Esophagus (tissue), 2 donors: Measurements from ENCODE around the gene LRRC46. TPM values are rescaled to one million over a fixed set of nuclear protein-coding genes. Genes with fewer than 3 reads are reported as not detected.

Source experiments
- H3K27ac ChIP-seq, 2 donors: one replicate each; pipeline ENCODE4 v1.5.1; 2013; ENCODE audit warnings: low read depth in 2 of 2, mild to moderate bottlenecking in 2 of 2, inconsistent platforms in 1 of 2, low read length in 1 of 2, moderate library complexity in 1 of 2
- H3K27me3 ChIP-seq, 2 donors: one replicate each; pipeline ENCODE4 v1.6.1; 2013; ENCODE audit warnings: low read length in 2 of 2, control low read depth in 1 of 2, mild to moderate bottlenecking in 1 of 2; ENCODE audit not compliant: insufficient read depth in 2 of 2, control insufficient read depth in 1 of 2
- H3K36me3 ChIP-seq, 2 donors: one replicate each; pipeline ENCODE4 v1.6.1; 2013; ENCODE audit warnings: low read length in 1 of 2; ENCODE audit not compliant: control insufficient read depth in 2 of 2, insufficient read depth in 2 of 2
- H3K4me1 ChIP-seq, 2 donors: one replicate each; pipeline ENCODE4 v1.6.1; 2013; ENCODE audit warnings: low read length in 1 of 2; ENCODE audit not compliant: control insufficient read depth in 2 of 2, insufficient read depth in 2 of 2
- H3K4me3 ChIP-seq, 2 donors: one replicate each; pipeline ENCODE4 v1.5.1; 2013; ENCODE audit warnings: low read length in 2 of 2, mild to moderate bottlenecking in 2 of 2, low read depth in 1 of 2, moderate library complexity in 1 of 2
- H3K9me3 ChIP-seq, 2 donors: one replicate each; pipeline ENCODE4 v1.6.1; 2013; ENCODE audit warnings: mild to moderate bottlenecking in 2 of 2, low read depth in 1 of 2, low read length in 1 of 2, moderate library complexity in 1 of 2; ENCODE audit not compliant: control insufficient read depth in 2 of 2, insufficient read depth in 1 of 2
- WGBS, 2 donors: extraction: QIAGEN DNeasy Blood & Tissue Kit; methylation state at CpG; one replicate each; pipeline ENCODE4 v1.1.7; 2013; 5-methylcytosine and 5-hydroxymethylcytosine counted together
- polyA plus RNA-seq, 2 donors: library from polyadenylated mRNA; stranded (reverse); fragments of 200-250 nt; gene quantifications; one replicate each; pipeline ENCODE4 v1.2.3, GENCODE V29; 2013
- donor health status: healthy with polysubstance abuse.
- donor health status: Bipolar disorder and iron deficiency.

Gene LRRC46
- polyA plus RNA-seq, 2 donors: 0.25 to 0.53 TPM

DNA sequence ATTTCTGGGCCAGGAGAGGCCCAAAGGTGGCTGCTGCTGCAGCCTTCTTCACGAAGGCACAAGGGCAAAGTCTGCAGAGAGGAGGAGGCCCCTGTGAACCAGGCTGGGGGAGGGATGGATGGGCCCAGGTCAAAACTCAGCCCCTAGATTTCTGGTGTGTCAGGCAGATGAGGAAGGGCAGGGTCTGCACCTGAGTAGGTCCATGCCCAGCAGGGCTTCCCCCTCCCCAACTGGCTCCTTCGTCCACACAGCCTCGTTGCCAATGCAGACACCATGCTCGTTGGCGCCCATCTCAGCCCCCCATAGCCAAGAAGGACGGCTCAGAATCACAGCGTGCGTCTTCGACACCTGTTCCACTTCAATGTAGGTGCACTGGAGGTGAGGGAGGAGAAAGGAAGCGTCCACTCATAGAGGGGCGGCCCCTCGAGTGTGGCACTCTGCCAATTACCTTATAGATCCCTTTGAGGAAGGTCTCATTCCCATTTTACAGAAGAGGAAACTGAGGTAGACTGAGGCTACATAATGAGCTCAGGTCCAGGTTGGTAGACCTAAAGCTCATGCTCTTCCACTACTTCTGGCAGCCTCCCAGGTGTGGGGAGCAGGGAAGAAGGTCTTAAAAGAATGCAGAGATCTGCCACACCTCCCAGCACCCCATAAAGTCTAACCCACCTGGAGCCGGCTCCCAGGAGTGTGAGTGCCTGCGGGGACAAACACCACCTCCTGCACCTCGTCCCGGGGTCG, 8.7 kb downstream of the LRRC46 start:
- no peak overlapping the region for H3K27ac ChIP-seq

DNA sequence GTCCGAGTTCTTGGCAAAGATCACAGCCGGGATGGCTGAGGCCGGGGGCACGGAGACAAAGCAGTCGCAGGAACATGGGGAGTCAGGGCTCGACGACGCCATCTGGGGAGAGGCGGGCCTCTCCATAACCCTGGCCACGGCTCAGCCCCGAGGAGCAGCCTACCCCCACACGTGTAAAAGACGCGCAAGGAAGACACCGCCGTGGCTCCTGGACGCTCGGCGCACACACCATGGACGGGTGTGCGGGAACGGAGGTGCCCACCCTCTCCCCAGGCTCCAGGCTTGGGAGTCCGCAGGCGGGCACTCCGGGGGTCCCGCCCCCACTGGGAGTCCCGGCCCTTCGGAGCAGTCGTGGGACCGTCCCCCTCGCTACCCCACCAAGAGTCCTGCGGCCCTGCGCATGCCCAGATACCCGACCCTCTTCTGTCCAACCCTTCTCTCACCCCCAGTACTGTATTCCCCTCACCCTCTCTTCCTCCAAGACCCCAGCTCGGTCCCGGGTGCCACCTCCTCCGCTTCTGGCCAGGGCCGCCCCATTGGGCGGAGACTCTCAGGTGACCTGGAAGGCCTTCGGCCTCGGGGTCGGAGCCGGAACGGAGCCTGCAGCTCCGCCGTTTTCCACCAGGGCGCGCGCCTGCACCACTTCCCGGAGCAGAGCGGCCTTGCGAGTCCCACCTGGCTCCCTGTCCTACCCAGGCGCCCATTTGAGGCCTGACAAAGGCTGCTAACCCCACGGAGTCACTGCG, 9.4 kb downstream of the LRRC46 start, which contains the start of gene SCRN2:
Gene SCRN2, minus strand, starts transcription at position 532 of the 746 bp plus-strand sequence. Its CDS starts 430 bp downstream, at position 102.
- Histone ChIP-seq H3K36me3 (peaks cover 3 to 20% of the 10 kb centered on the region in 2 donors), H3K4me3 (peak within 1 kb of the TSS; percentile 65 to 75), H3K9me3 (no peaks in the 10 kb centered on the region), H3K27ac (peak within 1 kb of the TSS; percentile 22 to 29), H3K27me3 (no peaks in the 10 kb centered on the region), H3K4me1 (peaks cover 3 to 17% of the 10 kb centered on the region in 2 donors)
- 1% methylated on average over 53 to 55 of the region's 55 CpGs for WGBS, 2 donors

More for the DNA sequence above, 8.7 kb downstream of the LRRC46 start:
- Histone ChIP-seq H3K9me3 (no peaks in the 10 kb centered on the region), H3K4me3 (peak overlapping the region; percentile 65 to 75), H3K36me3 (peaks cover 3 to 23% of the 10 kb centered on the region in 2 donors), H3K4me1 (peaks cover 3 to 17% of the 10 kb centered on the region in 2 donors), H3K27me3 (no peaks in the 10 kb centered on the region)
- WGBS, 2 donors: 41 to 47% methylated on average over 17 of the region's 17 CpGs

DNA sequence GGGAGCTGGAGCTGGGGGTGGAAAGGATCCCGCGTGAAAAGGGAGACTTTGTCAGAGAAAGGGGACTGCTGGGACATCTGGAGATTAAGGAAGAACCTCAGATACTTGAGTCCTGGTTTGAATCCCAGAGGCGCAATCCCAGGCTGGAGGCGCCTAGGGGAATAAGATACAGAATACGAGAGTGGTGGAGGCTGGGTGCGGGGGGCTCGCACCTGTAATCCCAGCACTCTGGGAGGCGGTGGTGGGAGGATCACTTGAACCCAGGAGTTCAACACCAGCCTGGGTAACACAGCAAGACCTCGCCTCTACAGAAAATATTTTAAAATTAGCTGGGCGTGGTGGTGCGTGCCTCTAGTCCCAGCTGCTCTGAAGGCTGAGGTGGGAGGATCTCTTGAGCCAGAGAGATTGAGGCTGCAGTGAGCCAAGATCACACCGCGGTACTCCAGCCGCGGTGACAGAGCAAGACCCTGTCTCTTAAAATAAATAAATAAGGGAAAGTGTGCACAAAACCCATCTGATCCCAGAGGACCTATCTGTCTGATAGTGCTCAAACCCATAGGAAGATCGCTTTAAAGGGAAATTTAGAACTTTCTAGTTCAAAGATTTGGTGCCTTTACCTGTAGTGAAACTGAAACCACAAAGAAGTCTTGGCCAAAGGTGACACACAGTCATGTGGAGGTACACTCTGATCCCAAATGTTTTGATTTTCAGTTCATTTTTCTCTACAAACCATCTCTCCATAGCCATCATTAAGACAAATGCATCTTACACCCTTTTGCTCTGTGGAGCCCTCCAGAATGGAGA, 10.2 kb downstream of the LRRC46 start:
- Histone ChIP-seq H3K4me1 (peaks cover 3 to 15% of the 10 kb centered on the region in 2 donors), H3K27ac (peak overlapping the region in 1 of 2 donors; percentile 29), H3K9me3 (no peaks in the 10 kb centered on the region), H3K4me3 (no peak overlapping the region), H3K36me3 (peaks cover 0 to 14% of the 10 kb centered on the region in 2 donors), H3K27me3 (no peaks in the 10 kb centered on the region)
- WGBS, 2 donors: 56 to 65% methylated on average over 16 of the region's 16 CpGs

DNA sequence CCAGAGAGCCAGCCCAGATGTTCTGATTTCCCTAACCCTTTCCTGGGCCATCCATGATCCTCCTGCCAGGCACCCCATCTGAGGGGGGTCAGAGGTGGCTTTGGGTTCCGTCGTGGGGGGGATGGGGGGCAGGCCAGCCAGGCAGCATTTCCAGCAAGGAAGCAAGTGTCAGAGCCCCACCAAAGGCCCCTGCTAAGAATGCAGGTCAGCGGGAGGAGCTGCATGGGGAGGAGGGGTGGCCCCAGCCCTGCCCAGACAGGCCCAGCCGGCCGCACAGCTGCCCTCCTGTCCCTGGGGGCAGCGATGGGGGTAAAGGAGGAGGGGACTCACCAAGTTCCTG, 11.9 kb downstream of the LRRC46 start:
- H3K27ac ChIP-seq: no peak overlapping the region
- no peaks in the 10 kb centered on the region for H3K9me3 ChIP-seq
- peaks cover 0 to 8% of the 10 kb centered on the region in 2 donors for H3K36me3 ChIP-seq
- WGBS, 2 donors: 21 to 24% methylated on average over 6 of the region's 6 CpGs
- H3K4me1 ChIP-seq: peaks cover 10 to 15% of the 10 kb centered on the region in 2 donors
- H3K27me3 ChIP-seq: peaks cover 0 to 3% of the 10 kb centered on the region in 2 donors
- H3K4me3 ChIP-seq: no peak overlapping the region

DNA sequence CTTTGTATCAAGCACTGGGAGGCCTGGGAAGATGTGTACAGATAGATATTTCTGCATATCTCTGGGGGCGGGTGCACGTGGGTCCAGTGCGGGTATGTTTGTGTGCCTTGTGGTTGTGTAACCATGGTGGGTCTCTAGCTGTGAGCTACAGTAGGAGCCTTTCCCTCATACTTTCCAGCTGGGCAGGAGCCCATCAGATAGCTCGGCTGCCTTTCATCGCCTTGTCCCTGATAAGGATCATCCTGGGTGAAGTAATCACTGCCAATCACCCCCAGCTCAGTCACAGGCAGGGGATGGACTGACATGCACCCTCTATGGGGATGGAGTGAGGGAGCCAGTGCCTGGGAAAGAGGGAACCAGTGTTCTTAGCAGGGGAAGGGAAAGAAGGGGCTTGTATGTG, 12.8 kb downstream of the LRRC46 start:
- Histone ChIP-seq H3K27me3 (peaks cover 0 to 3% of the 10 kb centered on the region in 2 donors), H3K36me3 (peaks cover 0 to 3% of the 10 kb centered on the region in 2 donors), H3K27ac (no peak overlapping the region), H3K4me1 (peaks cover 10 to 17% of the 10 kb centered on the region in 2 donors), H3K9me3 (no peaks in the 10 kb centered on the region), H3K4me3 (no peak overlapping the region)
- WGBS, 2 donors: 71 to 79% methylated on average over 5 of the region's 5 CpGs

DNA sequence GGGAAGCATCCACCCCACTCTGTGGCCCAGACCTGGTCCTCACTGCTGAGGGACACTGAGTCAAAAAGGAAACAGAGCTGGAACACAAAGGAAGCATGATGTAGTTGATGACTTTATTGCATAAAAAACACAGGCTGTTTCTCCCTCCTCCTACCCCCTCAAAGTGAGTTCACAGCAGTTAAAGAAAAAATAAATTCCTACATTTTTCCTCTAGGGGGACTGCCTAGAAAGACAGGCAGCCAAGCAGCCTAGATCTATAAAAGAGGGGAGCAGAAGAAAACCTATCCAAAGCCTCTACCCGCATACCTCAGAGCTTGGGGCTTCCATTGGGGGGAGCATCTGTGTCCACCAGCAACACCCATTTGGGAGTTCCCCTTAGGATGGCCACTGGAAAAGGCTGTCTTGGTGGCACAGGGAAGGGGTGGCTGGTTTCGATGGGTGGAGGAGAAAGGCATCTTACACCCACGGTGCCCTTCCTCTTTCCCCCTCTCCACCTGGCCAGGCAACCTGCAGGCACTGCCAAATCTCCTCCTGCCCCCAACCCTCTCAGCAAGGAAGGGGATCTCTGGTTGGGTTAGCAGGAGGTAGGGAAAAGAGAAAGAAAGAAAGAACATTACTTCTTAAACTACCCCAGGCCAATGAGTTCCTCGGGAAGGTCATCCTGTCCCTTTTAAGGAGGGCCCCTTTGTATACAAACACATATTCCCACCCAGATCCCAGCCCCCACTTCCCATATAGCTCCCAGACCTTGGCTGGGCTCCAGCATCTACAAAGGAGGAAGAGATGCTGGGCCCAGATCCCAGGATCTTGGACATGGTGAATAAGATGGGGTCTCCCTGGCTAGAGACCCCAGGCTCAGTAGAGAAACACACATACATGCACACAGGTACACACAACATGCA, 13.6 kb downstream of the LRRC46 start:
- Histone ChIP-seq H3K9me3 (no peaks in the 10 kb centered on the region), H3K36me3 (peaks cover 0 to 3% of the 10 kb centered on the region in 2 donors), H3K27ac (no peak overlapping the region), H3K4me3 (no peak overlapping the region), H3K4me1 (peaks cover 13 to 15% of the 10 kb centered on the region in 2 donors), H3K27me3 (peaks cover 0 to 3% of the 10 kb centered on the region in 2 donors)
- 69 to 72% methylated on average over 4 of the region's 4 CpGs for WGBS, 2 donors

DNA sequence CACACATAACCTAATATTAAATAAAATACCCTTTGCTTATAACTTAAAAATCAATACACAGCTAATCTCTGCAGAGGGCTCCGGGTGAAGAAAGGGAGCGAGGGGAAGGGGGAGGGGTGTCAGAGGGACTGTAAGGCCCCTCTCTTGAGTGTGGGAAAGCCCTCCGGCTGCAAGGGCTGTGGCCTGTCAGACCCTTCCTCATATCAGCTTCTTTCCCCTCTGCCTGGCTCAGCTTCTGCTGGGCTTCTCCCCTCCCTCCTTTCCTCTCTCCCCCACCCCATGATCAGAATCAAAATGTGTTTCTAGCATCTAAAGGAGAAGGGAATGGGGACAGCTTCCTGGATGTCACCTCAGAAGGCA, 14.2 kb downstream of the LRRC46 start:
- H3K4me3 ChIP-seq: no peak overlapping the region
- H3K27ac ChIP-seq: no peak overlapping the region
- 82 to 86% methylated on average over 3 of the region's 3 CpGs for WGBS, 2 donors
- H3K27me3 ChIP-seq: peaks cover 0 to 3% of the 10 kb centered on the region in 2 donors
- H3K36me3 ChIP-seq: peaks cover 0 to 3% of the 10 kb centered on the region in 2 donors
- H3K4me1 ChIP-seq: peaks cover 11 to 18% of the 10 kb centered on the region in 2 donors
- no peaks in the 10 kb centered on the region for H3K9me3 ChIP-seq

DNA sequence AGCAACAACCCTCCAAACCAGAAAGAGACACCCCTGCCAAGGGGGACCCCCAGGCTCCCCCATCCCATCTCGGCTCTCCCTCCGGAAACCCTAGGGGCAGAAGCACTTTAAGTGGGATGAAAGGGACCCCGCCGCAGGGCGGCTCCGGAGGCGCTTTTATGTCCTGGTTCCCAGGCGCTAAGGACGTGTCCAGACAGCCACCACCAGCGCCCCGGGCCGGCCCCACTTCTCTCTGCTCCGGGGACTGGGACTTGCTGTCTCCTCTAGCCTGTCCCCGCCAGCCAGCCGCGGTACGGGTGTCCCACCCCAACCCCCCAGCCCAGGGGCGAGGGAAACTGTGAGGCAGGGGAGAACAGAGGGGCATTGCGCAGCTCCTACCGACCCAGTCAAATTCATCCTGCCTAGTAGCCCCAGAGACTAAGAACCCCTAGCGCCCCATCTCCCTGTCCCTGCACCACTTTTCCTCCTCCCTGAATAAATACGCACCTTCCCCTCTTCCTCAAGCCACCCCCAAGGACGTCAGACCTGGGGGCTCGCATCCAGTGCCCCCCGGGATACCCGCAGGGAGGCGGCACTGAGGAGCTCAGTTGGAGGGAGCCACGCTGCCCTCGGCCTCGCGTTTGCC, 15.4 kb downstream of the LRRC46 start:
- peaks cover 8 to 18% of the 10 kb centered on the region in 2 donors for H3K4me1 ChIP-seq
- no peaks in the 10 kb centered on the region for H3K9me3 ChIP-seq
- no peak overlapping the region for H3K27ac ChIP-seq
- H3K27me3 ChIP-seq: peaks cover 0 to 3% of the 10 kb centered on the region in 2 donors
- H3K36me3 ChIP-seq: peaks cover 0 to 3% of the 10 kb centered on the region in 2 donors
- 22 to 30% methylated on average over 30 to 31 of the region's 31 CpGs for WGBS, 2 donors
- H3K4me3 ChIP-seq: no peak overlapping the region
